ENCODE results near the gene XIST. TPM values are rescaled to one million over a fixed set of nuclear protein-coding genes. Genes with fewer than 3 reads are reported as not detected.
"Not testable (repeated sequence)": the region's sequence is repeated elsewhere in the genome, so short reads cannot be mapped to it uniquely, and the experiment has no call there.

XIST gene
- polyA plus RNA-seq, 1 donor from 2014 or later = 0.31 TPM

GRCh38 chrX:73799888-73800287 lies 52.6 kb downstream of the XIST start:
- Histone ChIP-seq H3K4me2 (ENCODE audit: low read length) (no peak overlapping the region), H3K27ac (ENCODE audit: low read length) (no peak overlapping the region), H3K9me2 (ENCODE audit: insufficient read depth, low read length) (no peaks in the 10 kb centered on the region), H3K27me3 (ENCODE audit: insufficient read depth, low read depth, low read length) (no peaks in the 10 kb centered on the region), H2AFZ (ENCODE audit: low read depth, low read length) (no peak overlapping the region), H3K9ac (ENCODE audit: low read length) (no peak overlapping the region), H3K9me3 (ENCODE audit: low read length) (no peaks in the 10 kb centered on the region), H3K36me3 (ENCODE audit: insufficient read depth, low read length) (no peaks in the 10 kb centered on the region), H3K4me3 (ENCODE audit: low read length) (no peak overlapping the region), H3K79me2 (replicated peaks; ENCODE audit: insufficient read depth, low read length) (no peaks in the 10 kb centered on the region), H3F3A (ENCODE audit: insufficient read depth, low read length, poor library complexity, severe bottlenecking) (no peaks in the 10 kb centered on the region), H4K20me1 (ENCODE audit: insufficient read depth) (no peaks in the 10 kb centered on the region)
- TF ChIP-seq SMC3 (conservative IDR thresholded peaks at IDR 0.05; ENCODE audit: poor library complexity) = no peak
- TF ChIP-seq EP300 (conservative IDR thresholded peaks at IDR 0.05; ENCODE audit: poor library complexity, severe bottlenecking) = no peak
- TF ChIP-seq POLR2AphosphoS5 (IDR thresholded peaks at IDR 0.05) = no peak
- TF ChIP-seq MXI1 (conservative IDR thresholded peaks at IDR 0.05; ENCODE audit: poor library complexity, severe bottlenecking) = no peak
- no peak for TF ChIP-seq CTCF (IDR thresholded peaks at IDR 0.05; ENCODE audit: poor library complexity, severe bottlenecking)
- no peak for TF ChIP-seq RAD21 (conservative IDR thresholded peaks at IDR 0.05)
- TF ChIP-seq REST (IDR thresholded peaks at IDR 0.05; ENCODE audit: borderline replicate concordance) = no peak
- TF ChIP-seq EZH2 (IDR thresholded peaks at IDR 0.05; ENCODE audit: borderline replicate concordance, insufficient read depth, low read length, poor library complexity, severe bottlenecking) = no peak
- TF ChIP-seq TAF1 (IDR thresholded peaks at IDR 0.05; ENCODE audit: low read depth) = no peak

GRCh38 chrX:73792511-73792910 lies 60.0 kb downstream of the XIST start:
- H3K79me2 ChIP-seq (replicated peaks; ENCODE audit: insufficient read depth, low read length); H3K27me3 ChIP-seq (ENCODE audit: insufficient read depth, low read depth, low read length); H4K20me1 ChIP-seq (ENCODE audit: insufficient read depth); H3K9me3 ChIP-seq (ENCODE audit: low read length); H3K4me3 ChIP-seq (ENCODE audit: low read length); H3K9me2 ChIP-seq (ENCODE audit: insufficient read depth, low read length); H2AFZ ChIP-seq (ENCODE audit: low read depth, low read length); H3K36me3 ChIP-seq (ENCODE audit: insufficient read depth, low read length); H3K27ac ChIP-seq (ENCODE audit: low read length); H3K4me2 ChIP-seq (ENCODE audit: low read length); H3K9ac ChIP-seq (ENCODE audit: low read length); H3F3A ChIP-seq (ENCODE audit: insufficient read depth, low read length, poor library complexity, severe bottlenecking): not testable (repeated sequence)

- H3K4me2 ChIP-seq (ENCODE audit: low read length) = no peak overlapping the region
- no peaks in the 10 kb centered on the region for H3K79me2 ChIP-seq (replicated peaks; ENCODE audit: insufficient read depth, low read length)
- no peaks in the 10 kb centered on the region for H3K9me3 ChIP-seq (ENCODE audit: low read length)
- no peak overlapping the region for H3K27ac ChIP-seq (ENCODE audit: low read length)
- no peaks in the 10 kb centered on the region for H4K20me1 ChIP-seq (ENCODE audit: insufficient read depth)
- H3K9ac ChIP-seq (ENCODE audit: low read length) = no peak overlapping the region
- no peak overlapping the region for H2AFZ ChIP-seq (ENCODE audit: low read depth, low read length)
- no peaks in the 10 kb centered on the region for H3K9me2 ChIP-seq (ENCODE audit: insufficient read depth, low read length)
- TF ChIP-seq CTCF (IDR thresholded peaks at IDR 0.05; ENCODE audit: poor library complexity, severe bottlenecking) = no peak
- H3F3A ChIP-seq (ENCODE audit: insufficient read depth, low read length, poor library complexity, severe bottlenecking) = no peaks in the 10 kb centered on the region
- no peaks in the 10 kb centered on the region for H3K36me3 ChIP-seq (ENCODE audit: insufficient read depth, low read length)
- H3K4me3 ChIP-seq (ENCODE audit: low read length) = no peak overlapping the region
- H3K27me3 ChIP-seq (ENCODE audit: insufficient read depth, low read depth, low read length) = no peaks in the 10 kb centered on the region
These were observed 67.0 kb downstream of the XIST start for GRCh38 chrX:73785493-73785892.
